Brain microvascular endothelial cell (primary cell): ENCODE results near the gene OTUD1.

Experiments used
- DNase-seq: peaks from one replicate; pipeline ENCODE4 v3.0.0-alpha.2; 2020
- H3K27ac ChIP-seq: fragments of 250-450 bp; sonication (Bioruptor Pico); 2 replicates; pipeline ENCODE4 v1.5.1; 2020; ENCODE audit warnings: mild to moderate bottlenecking, moderate library complexity
- H3K27me3 ChIP-seq: fragments of 250-450 bp; sonication (Bioruptor Pico); replicated peaks from 2 replicates; pipeline ENCODE4 v1.5.1; 2020; ENCODE audit warnings: mild to moderate bottlenecking
- H3K36me3 ChIP-seq: fragments of 250-450 bp; sonication (Bioruptor Pico); replicated peaks from 2 replicates; pipeline ENCODE4 v1.5.1; 2020; ENCODE audit warnings: mild to moderate bottlenecking
- H3K4me3 ChIP-seq: 2 replicates; pipeline ENCODE4 v1.5.1; 2011; ENCODE audit warnings: low read depth, mild to moderate bottlenecking, control low read depth, low read length, moderate library complexity
- in situ Hi-C: cut with HindIII; loops from 2 replicates; pipeline ENCODE4 v1.10.0; 2017; ENCODE audit warnings: low sequenced_read_pairs, low pct_ligation_motif_present
- TF ChIP-seq, protein P1 (sequence below): IDR thresholded peaks from 2 replicates; pipeline ENCODE4 v1.5.1; 2011; ENCODE audit warnings: low read depth, mild to moderate bottlenecking, moderate library complexity, low read length, control low read depth, inconsistent platforms; ENCODE audit errors: missing control alignments

The OTUD1 gene

DNA sequence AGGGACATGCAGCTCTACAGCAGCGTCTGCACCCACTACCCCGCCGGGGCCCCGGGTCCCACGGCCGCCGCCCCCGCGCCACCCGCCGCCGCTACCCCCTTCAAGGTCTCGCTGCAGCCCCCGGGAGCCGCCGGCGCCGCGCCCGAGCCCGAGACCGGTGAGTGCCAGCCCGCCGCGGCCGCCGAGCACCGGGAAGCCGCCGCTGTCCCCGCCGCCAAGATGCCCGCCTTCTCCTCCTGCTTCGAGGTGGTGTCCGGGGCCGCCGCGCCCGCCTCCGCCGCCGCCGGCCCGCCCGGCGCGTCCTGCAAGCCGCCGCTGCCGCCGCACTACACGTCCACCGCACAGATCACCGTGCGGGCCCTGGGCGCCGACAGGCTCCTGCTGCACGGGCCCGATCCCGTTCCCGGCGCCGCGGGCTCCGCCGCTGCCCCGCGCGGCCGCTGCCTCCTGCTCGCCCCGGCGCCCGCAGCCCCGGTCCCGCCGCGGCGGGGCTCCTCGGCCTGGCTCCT is 631 bp downstream of the OTUD1 start:
- Histone ChIP-seq H3K4me3 (peak overlapping the region; percentile 69), H3K36me3 (no peaks in the 10 kb centered on the region), H3K27ac (peak overlapping the region; percentile 69), H3K27me3 (no peaks in the 10 kb centered on the region)
- in situ Hi-C loops: no loop called here
- TF ChIP-seq, protein P1, sequence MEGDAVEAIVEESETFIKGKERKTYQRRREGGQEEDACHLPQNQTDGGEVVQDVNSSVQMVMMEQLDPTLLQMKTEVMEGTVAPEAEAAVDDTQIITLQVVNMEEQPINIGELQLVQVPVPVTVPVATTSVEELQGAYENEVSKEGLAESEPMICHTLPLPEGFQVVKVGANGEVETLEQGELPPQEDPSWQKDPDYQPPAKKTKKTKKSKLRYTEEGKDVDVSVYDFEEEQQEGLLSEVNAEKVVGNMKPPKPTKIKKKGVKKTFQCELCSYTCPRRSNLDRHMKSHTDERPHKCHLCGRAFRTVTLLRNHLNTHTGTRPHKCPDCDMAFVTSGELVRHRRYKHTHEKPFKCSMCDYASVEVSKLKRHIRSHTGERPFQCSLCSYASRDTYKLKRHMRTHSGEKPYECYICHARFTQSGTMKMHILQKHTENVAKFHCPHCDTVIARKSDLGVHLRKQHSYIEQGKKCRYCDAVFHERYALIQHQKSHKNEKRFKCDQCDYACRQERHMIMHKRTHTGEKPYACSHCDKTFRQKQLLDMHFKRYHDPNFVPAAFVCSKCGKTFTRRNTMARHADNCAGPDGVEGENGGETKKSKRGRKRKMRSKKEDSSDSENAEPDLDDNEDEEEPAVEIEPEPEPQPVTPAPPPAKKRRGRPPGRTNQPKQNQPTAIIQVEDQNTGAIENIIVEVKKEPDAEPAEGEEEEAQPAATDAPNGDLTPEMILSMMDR: no peak
- DNase-seq: no peak

DNA sequence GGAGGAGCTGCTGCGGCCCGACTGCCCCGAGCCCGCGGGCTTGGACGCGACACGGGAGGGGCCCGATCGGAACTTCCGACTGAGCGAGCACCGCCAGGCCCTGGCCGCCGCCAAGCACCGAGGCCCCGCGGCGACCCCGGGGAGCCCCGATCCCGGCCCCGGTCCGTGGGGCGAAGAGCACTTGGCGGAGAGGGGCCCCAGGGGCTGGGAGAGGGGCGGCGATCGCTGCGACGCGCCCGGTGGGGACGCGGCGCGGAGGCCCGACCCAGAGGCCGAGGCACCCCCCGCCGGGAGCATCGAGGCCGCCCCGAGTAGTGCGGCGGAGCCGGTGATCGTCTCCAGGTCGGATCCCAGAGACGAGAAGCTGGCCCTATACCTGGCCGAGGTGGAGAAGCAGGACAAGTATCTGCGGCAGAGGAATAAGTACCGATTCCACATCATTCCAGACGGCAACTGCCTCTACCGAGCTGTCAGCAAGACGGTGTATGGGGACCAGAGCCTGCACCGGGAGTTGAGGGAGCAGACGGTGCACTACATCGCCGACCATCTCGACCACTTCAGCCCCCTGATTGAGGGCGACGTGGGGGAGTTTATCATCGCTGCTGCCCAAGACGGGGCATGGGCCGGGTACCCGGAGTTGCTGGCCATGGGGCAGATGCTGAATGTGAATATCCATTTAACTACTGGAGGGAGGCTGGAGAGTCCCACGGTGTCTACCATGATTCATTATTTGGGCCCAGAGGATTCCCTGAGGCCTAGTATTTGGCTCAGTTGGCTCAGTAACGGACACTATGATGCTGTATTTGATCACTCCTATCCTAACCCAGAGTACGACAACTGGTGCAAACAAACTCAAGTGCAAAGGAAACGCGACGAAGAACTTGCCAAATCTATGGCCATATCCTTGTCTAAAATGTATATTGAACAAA is 1.4 kb downstream of the OTUD1 start:
- TF ChIP-seq, protein P1: no peak
- Histone ChIP-seq H3K27ac (peak overlapping the region; percentile 59), H3K36me3 (no peaks in the 10 kb centered on the region), H3K4me3 (peak overlapping the region; percentile 69), H3K27me3 (no peaks in the 10 kb centered on the region)
- DNase-seq: peak; percentile 29
- in situ Hi-C loops: no loop called here

DNA sequence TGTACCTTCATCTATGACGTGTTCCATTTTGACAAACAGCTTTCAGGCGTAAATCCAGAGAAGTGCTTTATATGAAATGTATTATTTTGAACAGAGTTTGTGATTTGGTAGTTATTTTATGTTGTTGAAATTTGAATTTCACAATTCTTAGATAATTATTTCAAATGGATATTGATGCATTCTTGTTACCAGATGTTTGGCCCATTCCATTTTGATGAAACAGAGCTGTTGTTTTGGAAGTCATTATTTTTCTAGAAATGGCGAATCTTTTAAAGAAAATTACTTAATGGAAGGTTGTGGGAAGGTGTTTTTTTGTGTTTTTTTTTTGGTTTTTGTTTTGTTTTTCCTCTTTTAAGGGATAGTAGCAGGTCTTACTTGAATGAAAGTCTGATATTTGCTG is 2.4 kb downstream of the OTUD1 start:
- Histone ChIP-seq H3K4me3 (no peak overlapping the region), H3K27ac (no peak overlapping the region)
- in situ Hi-C loops: no loop called here

DNA sequence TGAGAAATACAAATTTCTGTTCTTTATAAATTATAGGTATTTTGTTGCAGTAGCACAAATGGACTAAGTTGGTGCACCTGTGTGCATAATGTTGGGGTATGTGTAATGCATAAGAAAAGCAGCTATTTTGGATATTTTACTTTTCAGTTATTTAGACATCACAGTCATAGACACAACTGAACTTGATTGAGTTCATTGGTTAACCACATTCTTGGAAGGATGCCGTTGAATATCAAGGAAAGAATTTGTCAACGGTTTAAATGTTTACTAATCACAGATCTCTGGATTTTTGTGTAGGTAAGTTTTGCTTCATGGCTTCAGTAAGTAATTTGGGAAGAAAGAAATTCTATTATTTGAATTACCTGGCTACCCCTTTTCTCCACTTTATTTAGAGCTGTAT is 4.1 kb downstream of the OTUD1 start:
- in situ Hi-C loops: no loop called here
- no peak overlapping the region for H3K27ac ChIP-seq
- H3K4me3 ChIP-seq: no peak overlapping the region
- H3K27me3 ChIP-seq: no peaks in the 10 kb centered on the region
- TF ChIP-seq, protein P1: no peak
- DNase-seq: no peak
- no peaks in the 10 kb centered on the region for H3K36me3 ChIP-seq

More for the DNA sequence above, 2.4 kb downstream of the OTUD1 start:
- Histone ChIP-seq H3K27me3 (no peaks in the 10 kb centered on the region), H3K36me3 (no peaks in the 10 kb centered on the region)
- TF ChIP-seq, protein P1: no peak
- no peak for DNase-seq

DNA sequence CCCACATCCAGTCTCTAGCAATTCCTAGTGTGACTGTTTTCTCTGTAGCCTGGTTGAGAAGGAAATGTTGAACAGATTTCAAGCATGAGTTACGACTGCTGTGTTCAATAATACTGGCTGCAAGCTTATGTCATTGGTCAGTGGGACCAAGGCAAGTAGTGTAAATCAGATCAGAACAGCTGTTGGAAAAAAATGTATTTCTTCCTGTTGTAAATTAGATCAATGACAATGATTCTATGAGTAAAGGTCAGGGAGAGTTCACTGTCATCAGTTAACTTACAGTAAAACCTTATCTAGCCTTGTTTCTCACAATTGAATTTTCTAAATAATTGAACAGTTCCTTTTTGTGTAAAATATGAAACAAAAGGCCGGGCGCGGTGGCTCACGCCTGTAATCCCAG is 6.7 kb downstream of the OTUD1 start:
- H3K27me3 ChIP-seq: no peaks in the 10 kb centered on the region
- no peak overlapping the region for H3K4me3 ChIP-seq
- TF ChIP-seq, protein P1: no peak
- no peaks in the 10 kb centered on the region for H3K36me3 ChIP-seq
- H3K27ac ChIP-seq: no peak overlapping the region
- no peak for DNase-seq
- in situ Hi-C loops: no loop called here

DNA sequence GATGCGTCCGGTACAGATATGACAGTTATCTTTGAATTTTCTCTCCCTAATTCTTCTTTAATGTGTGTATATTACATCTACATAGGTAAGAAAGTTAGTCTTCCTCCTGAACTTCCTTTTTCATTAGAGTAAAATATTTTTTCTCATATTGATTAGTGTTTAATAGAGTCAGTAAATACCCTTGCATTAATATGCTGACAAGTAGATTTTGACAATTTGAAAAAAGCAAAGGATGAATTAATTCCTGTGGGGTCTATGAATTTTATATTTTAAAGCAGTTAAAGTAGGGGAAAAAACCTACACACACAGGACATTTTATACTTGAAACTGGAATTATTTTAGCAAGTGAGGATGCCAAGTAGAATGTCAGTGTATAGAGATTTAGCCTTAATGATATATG is 9.4 kb downstream of the OTUD1 start:
- TF ChIP-seq, protein P1: no peak
- no peak for DNase-seq
- no peak overlapping the region for H3K27ac ChIP-seq
- H3K27me3 ChIP-seq: no peaks in the 10 kb centered on the region
- in situ Hi-C loops: no loop called here
- no peaks in the 10 kb centered on the region for H3K36me3 ChIP-seq
- H3K4me3 ChIP-seq: no peak overlapping the region
